Esophagus squamous epithelium (tissue), 5 donors: Measurements from ENCODE around the gene MBLAC1. TPM values are rescaled to one million over a fixed set of nuclear protein-coding genes. Genes with fewer than 3 reads are reported as not detected.
A peak's percentile ranks its signal among the peaks of the same experiment; 100 is the strongest.

Experiments
- DNase-seq: peaks from one replicate; lab custom pipeline; 2025; lab: John Stamatoyannopoulos, UW
- H3K27ac ChIP-seq, 4 donors: fragments of 200-600 bp; sonication (generic); one replicate each; pipeline ENCODE4 v1.5.1; 2016 to 2019; ENCODE audit warnings: mild to moderate bottlenecking in 1 of 4
- H3K27me3 ChIP-seq, 4 donors: fragments of 200-600 bp; sonication (generic); 1 replicate in 3 of 4; 2 replicates in 1 of 4; pipeline versions ENCODE4 v1.5.1 to v1.6.0; 2017 to 2021; ENCODE audit warnings: antibody characterized with exemption in 1 of 4
- H3K36me3 ChIP-seq, 3 donors: fragments of 200-600 bp; sonication (generic); one replicate each; pipeline ENCODE4 v1.5.1; 2016 to 2019
- H3K4me1 ChIP-seq, 3 donors: fragments of 200-600 bp; sonication (generic); one replicate each; pipeline ENCODE4 v1.5.1; 2017 to 2019
- H3K4me3 ChIP-seq, 4 donors: fragments of 200-600 bp; sonication (generic); 1 replicate in 3 of 4; 2 replicates in 1 of 4; pipeline ENCODE4 v1.5.1; 2016 to 2019; ENCODE audit warnings: mild to moderate bottlenecking in 2 of 4, moderate library complexity in 1 of 4
- H3K9me3 ChIP-seq, 3 donors: fragments of 200-600 bp; sonication (generic); one replicate each; pipeline ENCODE4 v1.5.1; 2016 to 2019
- CTCF ChIP-seq, 6 experiments: fragments of 450-650 bp in 4 of 6; fragments of 200-600 bp in 2 of 6; sonication (generic) in 2 of 6; IDR thresholded peaks; one replicate each; pipeline ENCODE4 v1.5.1; 2016 to 2019; ENCODE audit warnings: antibody characterized with exemption in 6 of 6, mild to moderate bottlenecking in 4 of 6, moderate library complexity in 4 of 6
- POLR2A ChIP-seq, 4 donors: fragments of 450-650 bp; IDR thresholded peaks; one replicate each; pipeline ENCODE4 v1.6.1; 2017; ENCODE audit warnings: antibody characterized with exemption in 4 of 4, mild to moderate bottlenecking in 4 of 4, moderate library complexity in 3 of 4
- WGBS, 2 donors: methylation state at CpG; one replicate each; pipeline ENCODE4 v1.1.5; 2018; 5-methylcytosine and 5-hydroxymethylcytosine counted together
- intact Hi-C: fragments of 100-400 bp; cut with DNase I; formaldehyde crosslinking; loops from one replicate; pipeline ENCODE4 v1.15.0; 2022
- total RNA-seq, 4 donors: library from RNA; depleted of rRNA; stranded (reverse); fragments of >200 nt; gene quantifications; one replicate each; pipeline ENCODE4 v1.1.0, GENCODE V29; 2016
- donor health status: DM: yes; HTN: yes; CAD: no.

MBLAC1 gene
- total RNA-seq = 1 to 10 TPM; 2.1 to 6.7 (median 2.9) TPM

GRCh38 chr7:100126931-100127865 lies at the start of gene MBLAC1:
Gene MBLAC1 (plus strand): TSS chr7:100126967. CDS start chr7:100127396, 429 bp downstream.
- 0 to 1% methylated on average over 19 to 20 of the region's 85 CpGs for WGBS, 2 donors
- intact Hi-C loops = no loop called here
- Histone ChIP-seq H3K36me3 (peaks cover 0 to 16% (median 0%) of the 10 kb centered on the region in 3 donors), H3K4me3 (peak within 1 kb of the TSS; percentile 55 to 91 (median 84)), H3K4me1 (peaks cover 30 to 78% (median 33%) of the 10 kb centered on the region in 3 donors), H3K9me3 (no peaks in the 10 kb centered on the region), H3K27ac (peak within 1 kb of the TSS; percentile 92 to 99 (median 98)), H3K27me3 (no peaks in the 10 kb centered on the region)
- peak; percentile 53 for DNase-seq
- TF ChIP-seq POLR2A (IDR thresholded peaks at IDR 0.05) = peak in 1 of 4 donors; percentile 54
- no peak for TF ChIP-seq CTCF (IDR thresholded peaks at IDR 0.05)

GRCh38 chr7:100077205-100077604 lies 49.6 kb upstream of the MBLAC1 start:
- no peak for DNase-seq
- WGBS, 2 donors = 91 to 96% methylated on average over 4 of the region's 4 CpGs
- Histone ChIP-seq H3K27me3 (no peaks in the 10 kb centered on the region), H3K36me3 (peaks cover 29 to 78% (median 48%) of the 10 kb centered on the region in 3 donors), H3K4me3 (no peak overlapping the region), H3K4me1 (peaks cover 4 to 34% (median 17%) of the 10 kb centered on the region in 3 donors), H3K27ac (no peak overlapping the region), H3K9me3 (peaks cover 0 to 13% (median 6%) of the 10 kb centered on the region in 3 donors)
- TF ChIP-seq POLR2A (IDR thresholded peaks at IDR 0.05) (no peak), CTCF (IDR thresholded peaks at IDR 0.05) (no peak)
- intact Hi-C loops = no loop called here

- DNase-seq = no peak
- Histone ChIP-seq H3K27ac (no peak overlapping the region), H3K36me3 (peaks cover 12 to 59% (median 30%) of the 10 kb centered on the region in 3 donors), H3K4me3 (no peak overlapping the region), H3K9me3 (no peaks in the 10 kb centered on the region), H3K27me3 (no peaks in the 10 kb centered on the region), H3K4me1 (peaks cover 5 to 43% (median 24%) of the 10 kb centered on the region in 3 donors)
- 77 to 85% methylated on average over 5 to 7 of the region's 7 CpGs for WGBS, 2 donors
- TF ChIP-seq POLR2A (IDR thresholded peaks at IDR 0.05) (no peak), CTCF (IDR thresholded peaks at IDR 0.05) (no peak)
- intact Hi-C loops = no loop called here
Measured at GRCh38 chr7:100079024-100079560, 47.7 kb upstream of the MBLAC1 start.

GRCh38 chr7:100080907-100081534 lies 45.7 kb upstream of the MBLAC1 start:
- Histone ChIP-seq H3K9me3 (no peaks in the 10 kb centered on the region), H3K27ac (peak overlapping the region; percentile 89 to 94 (median 90)), H3K4me3 (peak overlapping the region; percentile 89 to 98 (median 94)), H3K27me3 (no peaks in the 10 kb centered on the region), H3K36me3 (peaks cover 0 to 40% (median 13%) of the 10 kb centered on the region in 3 donors), H3K4me1 (peaks cover 5 to 43% (median 24%) of the 10 kb centered on the region in 3 donors)
- no peak for TF ChIP-seq CTCF (IDR thresholded peaks at IDR 0.05)
- TF ChIP-seq POLR2A (IDR thresholded peaks at IDR 0.05) = no peak
- DNase-seq = no peak
- intact Hi-C loops = no loop called here
- 1% methylated on average over 19 to 21 of the region's 34 CpGs for WGBS, 2 donors
